Mesendoderm (in vitro differentiated cells): ENCODE data around the gene SNTG2.

ENCODE experiments used
- DNase-seq: peaks from one replicate; pipeline ENCODE4 v3.0.0; 2013
- H2AK5ac ChIP-seq: 2 replicates; pipeline ENCODE4 v1.6.1; 2013; ENCODE audit warnings: low read length, inconsistent platforms
- H2BK120ac ChIP-seq: 2 replicates; pipeline ENCODE4 v1.6.1; 2013; ENCODE audit warnings: low read depth, mild to moderate bottlenecking, low read length, moderate library complexity, mixed read lengths
- H2BK15ac ChIP-seq: replicated peaks from 2 replicates; pipeline ENCODE4 v1.6.1; 2013; ENCODE audit warnings: low read depth, mild to moderate bottlenecking, moderate library complexity
- H2BK5ac ChIP-seq: 2 replicates; pipeline ENCODE4 v1.6.1; 2013; ENCODE audit warnings: low read length, inconsistent platforms
- H3K18ac ChIP-seq: 2 replicates; pipeline ENCODE4 v1.6.1; 2013; ENCODE audit warnings: mild to moderate bottlenecking, low read length, mixed read lengths
- H3K23ac ChIP-seq: one replicate; pipeline ENCODE4 v1.6.1; 2013; ENCODE audit warnings: low read length
- H3K27ac ChIP-seq: 2 replicates; pipeline ENCODE4 v1.5.1; 2013; ENCODE audit warnings: low read depth, mild to moderate bottlenecking, inconsistent platforms, low read length, moderate library complexity
- H3K27me3 ChIP-seq: 2 replicates; pipeline ENCODE4 v1.6.1; 2013; ENCODE audit warnings: low read length, control low read depth, mild to moderate bottlenecking, inconsistent platforms; ENCODE audit not compliant: insufficient read depth, poor library complexity
- H3K36me3 ChIP-seq: 2 replicates; pipeline ENCODE4 v1.6.1; 2013; ENCODE audit warnings: low read length, inconsistent platforms; ENCODE audit not compliant: control insufficient read depth, insufficient read depth
- H3K4ac ChIP-seq: one replicate; pipeline ENCODE4 v1.6.1; 2013; ENCODE audit warnings: low read depth, mild to moderate bottlenecking, low read length, moderate library complexity
- H3K4me1 ChIP-seq: 2 replicates; pipeline ENCODE4 v1.6.1; 2013; ENCODE audit warnings: low read depth, low read length, inconsistent platforms; ENCODE audit not compliant: control insufficient read depth
- H3K4me2 ChIP-seq: 2 replicates; pipeline ENCODE4 v1.6.1; 2013; ENCODE audit warnings: low read length
- H3K4me3 ChIP-seq: 2 replicates; pipeline ENCODE4 v1.5.1; 2013; ENCODE audit warnings: mild to moderate bottlenecking, low read length
- H3K56ac ChIP-seq: one replicate; pipeline ENCODE4 v1.6.1; 2013; ENCODE audit warnings: low read length
- H3K79me1 ChIP-seq: 2 replicates; pipeline ENCODE4 v1.6.1; 2013; ENCODE audit warnings: low read length, inconsistent platforms
- H3K79me2 ChIP-seq: 2 replicates; pipeline ENCODE4 v1.6.1; 2013; ENCODE audit warnings: mild to moderate bottlenecking, low read length; ENCODE audit not compliant: control insufficient read depth, insufficient read depth
- H3K9ac ChIP-seq: 2 replicates; pipeline ENCODE4 v1.6.1; 2013; ENCODE audit warnings: low read length, inconsistent platforms
- H4K5ac ChIP-seq: one replicate; pipeline ENCODE4 v1.6.1; 2013; ENCODE audit warnings: low read length
- H4K8ac ChIP-seq: one replicate; pipeline ENCODE4 v1.6.1; 2013; ENCODE audit warnings: low read depth, mild to moderate bottlenecking, control low read depth, low read length, moderate library complexity
- WGBS: extraction: QIAGEN DNeasy Blood & Tissue Kit; methylation state at CpG from one replicate; pipeline ENCODE4 v1.1.7; 2013; ENCODE audit warnings: low lambda C conversion rate, missing lambda C conversion rate; ENCODE audit not compliant: insufficient coverage; ENCODE audit errors: extremely low coverage; 5-methylcytosine and 5-hydroxymethylcytosine counted together

The SNTG2 gene

DNA sequence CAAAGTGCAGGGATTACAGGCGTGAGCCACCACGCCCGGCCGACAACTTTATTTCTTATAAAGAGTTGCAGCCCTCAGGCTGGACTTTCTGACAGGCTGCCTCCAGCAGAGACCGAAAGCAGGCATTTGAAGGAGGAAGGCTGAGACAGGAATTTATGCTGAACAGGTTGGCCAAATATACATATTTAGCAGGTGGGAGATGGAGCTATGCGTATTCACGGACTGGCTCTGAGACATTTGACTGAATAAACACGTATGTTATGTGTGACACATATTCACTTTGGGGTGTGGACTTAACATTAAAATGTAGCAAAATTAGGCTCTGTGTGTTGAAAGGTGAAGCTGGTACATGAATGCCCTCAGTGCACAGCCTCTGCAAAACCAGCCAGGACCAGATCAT is 65.9 kb downstream of the SNTG2 start:
- no CpG with 5 or more reads among the region's 8 CpGs for WGBS
- no peak for DNase-seq
- Histone ChIP-seq H3K4me1 (no peaks in the 10 kb centered on the region), H2BK15ac (no peak overlapping the region), H3K27ac (no peak overlapping the region), H4K8ac (no peak overlapping the region), H3K4me3 (no peak overlapping the region), H3K4ac (no peak overlapping the region), H4K5ac (no peak overlapping the region), H2AK5ac (no peak overlapping the region), H2BK120ac (no peak overlapping the region), H3K27me3 (no peaks in the 10 kb centered on the region), H2BK5ac (no peak overlapping the region), H3K56ac (no peak overlapping the region), H3K23ac (no peak overlapping the region), H3K18ac (no peak overlapping the region), H3K4me2 (no peak overlapping the region), H3K79me1 (no peaks in the 10 kb centered on the region), H3K9ac (no peak overlapping the region), H3K36me3 (no peaks in the 10 kb centered on the region), H3K79me2 (no peaks in the 10 kb centered on the region)

DNA sequence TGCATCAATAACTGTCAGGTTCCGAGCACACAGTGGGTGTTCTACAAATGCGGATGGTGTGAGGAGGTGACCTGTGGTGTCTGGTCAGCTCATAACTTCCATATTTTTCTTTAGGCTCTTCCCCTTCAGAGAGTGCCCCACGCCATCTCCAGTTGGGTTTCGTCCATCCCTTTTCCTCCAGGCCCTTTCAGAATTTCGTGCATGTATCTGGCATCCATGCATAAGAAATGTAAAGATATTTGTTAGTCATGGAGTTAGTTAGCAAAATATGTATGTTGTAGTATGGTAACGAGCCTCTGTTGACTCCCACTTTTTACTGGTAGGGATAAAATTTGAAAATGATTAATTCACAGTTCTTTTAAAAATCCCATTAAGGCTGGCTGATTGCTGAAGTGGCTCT is 67.2 kb downstream of the SNTG2 start:
- Histone ChIP-seq H3K27ac (no peak overlapping the region), H3K4ac (no peak overlapping the region), H3K18ac (no peak overlapping the region), H4K5ac (no peak overlapping the region), H3K27me3 (no peaks in the 10 kb centered on the region), H2AK5ac (no peak overlapping the region), H3K79me1 (no peaks in the 10 kb centered on the region), H2BK120ac (no peak overlapping the region), H2BK5ac (no peak overlapping the region), H3K9ac (no peak overlapping the region), H3K4me2 (no peak overlapping the region), H3K56ac (no peak overlapping the region), H3K4me3 (no peak overlapping the region), H4K8ac (no peak overlapping the region), H3K36me3 (no peaks in the 10 kb centered on the region), H3K23ac (no peak overlapping the region), H3K4me1 (no peaks in the 10 kb centered on the region), H2BK15ac (no peak overlapping the region), H3K79me2 (no peaks in the 10 kb centered on the region)
- no CpG with 5 or more reads among the region's 6 CpGs for WGBS
- no peak for DNase-seq

DNA sequence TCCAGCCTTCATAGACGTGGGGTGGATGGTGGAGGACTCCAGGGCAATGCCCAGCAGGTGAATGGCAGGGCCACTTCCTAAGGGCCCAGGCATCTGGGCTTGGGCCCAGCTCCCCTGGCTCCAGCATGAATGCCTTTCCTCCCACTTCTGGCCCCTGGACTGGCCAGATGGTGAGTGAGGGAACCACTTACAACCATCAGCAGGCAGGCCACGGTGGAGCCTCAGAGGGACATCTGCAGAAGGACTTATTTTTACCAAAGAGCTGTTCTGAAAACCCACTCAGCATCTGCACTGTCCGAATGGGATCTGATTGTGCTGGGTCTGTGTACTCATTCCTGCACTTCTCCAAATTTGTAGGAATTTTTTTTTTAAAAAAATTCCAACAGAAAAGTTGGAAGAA is 69.6 kb downstream of the SNTG2 start:
- Histone ChIP-seq H3K79me2 (no peaks in the 10 kb centered on the region), H2AK5ac (no peak overlapping the region), H3K79me1 (no peaks in the 10 kb centered on the region), H3K4me3 (no peak overlapping the region), H3K4ac (no peak overlapping the region), H4K8ac (no peak overlapping the region), H3K27ac (no peak overlapping the region), H3K4me2 (no peak overlapping the region), H3K27me3 (no peaks in the 10 kb centered on the region), H4K5ac (no peak overlapping the region), H2BK15ac (no peak overlapping the region), H3K36me3 (no peaks in the 10 kb centered on the region), H3K23ac (no peak overlapping the region), H3K56ac (no peak overlapping the region), H3K4me1 (no peaks in the 10 kb centered on the region), H2BK120ac (no peak overlapping the region), H2BK5ac (no peak overlapping the region), H3K18ac (no peak overlapping the region), H3K9ac (no peak overlapping the region)
- DNase-seq: no peak
- no CpG with 5 or more reads among the region's 3 CpGs for WGBS

DNA sequence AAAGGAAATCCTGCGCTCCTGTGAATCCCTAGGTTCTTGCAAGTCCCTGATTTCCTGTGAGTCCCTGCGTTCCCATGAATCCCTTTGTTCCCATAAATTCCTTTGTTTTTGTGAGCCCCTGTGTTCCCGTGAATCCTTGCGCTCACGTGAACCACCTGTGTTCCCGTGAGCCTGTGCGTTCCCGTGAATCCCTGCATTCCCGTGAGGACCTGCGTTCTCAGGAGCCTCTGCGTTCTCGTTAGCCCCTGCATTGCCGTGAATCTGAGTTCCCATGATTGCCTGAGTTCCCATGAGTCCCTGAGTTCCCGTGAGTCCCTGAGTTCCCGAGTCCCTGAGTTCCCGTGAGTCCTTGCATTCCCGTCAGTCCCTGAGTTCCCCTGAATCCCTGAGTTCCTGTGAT is 71.5 kb downstream of the SNTG2 start:
- no peak overlapping the region for H3K4me2 ChIP-seq
- no peaks in the 10 kb centered on the region for H3K4me1 ChIP-seq
- H3K18ac ChIP-seq: no peak overlapping the region
- H2AK5ac ChIP-seq: no peak overlapping the region
- H3K9ac ChIP-seq: no peak overlapping the region
- no peak overlapping the region for H3K4me3 ChIP-seq
- H4K5ac ChIP-seq: no peak overlapping the region
- no CpG with 5 or more reads among the region's 17 CpGs for WGBS
- H2BK15ac ChIP-seq: no peak overlapping the region
- H3K27ac ChIP-seq: no peak overlapping the region
- no peaks in the 10 kb centered on the region for H3K79me1 ChIP-seq
- H3K23ac ChIP-seq: no peak overlapping the region
- no peak overlapping the region for H2BK120ac ChIP-seq
- H3K79me2 ChIP-seq: no peaks in the 10 kb centered on the region
- H3K56ac ChIP-seq: no peak overlapping the region
- no peaks in the 10 kb centered on the region for H3K36me3 ChIP-seq
- H3K27me3 ChIP-seq: no peaks in the 10 kb centered on the region
- DNase-seq: peak; percentile 10
- no peak overlapping the region for H4K8ac ChIP-seq
- H2BK5ac ChIP-seq: no peak overlapping the region
- H3K4ac ChIP-seq: no peak overlapping the region

DNA sequence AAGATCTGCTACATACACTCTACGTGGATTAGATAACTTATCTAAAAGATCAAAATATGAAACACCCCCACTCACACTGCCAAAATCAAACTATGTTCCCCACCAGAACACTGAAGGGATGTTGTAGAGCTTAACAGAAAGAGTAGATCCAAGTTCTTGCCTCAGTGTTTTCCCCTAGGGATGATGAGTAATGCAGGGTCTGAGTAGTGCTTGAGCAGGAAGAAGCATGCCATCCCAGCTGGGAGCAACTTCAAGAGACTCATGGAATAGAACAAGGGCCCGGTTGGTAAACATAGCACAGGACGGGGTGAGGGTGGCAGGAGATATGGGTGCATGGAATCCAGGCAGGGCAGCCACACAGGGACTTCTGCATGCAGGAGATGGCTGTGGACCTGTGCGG is 74.3 kb downstream of the SNTG2 start:
- H4K8ac ChIP-seq: no peak overlapping the region
- H3K56ac ChIP-seq: no peak overlapping the region
- H3K27me3 ChIP-seq: no peaks in the 10 kb centered on the region
- H3K18ac ChIP-seq: no peak overlapping the region
- H3K23ac ChIP-seq: no peak overlapping the region
- no peak overlapping the region for H2BK15ac ChIP-seq
- H2AK5ac ChIP-seq: no peak overlapping the region
- H3K4me3 ChIP-seq: no peak overlapping the region
- H3K27ac ChIP-seq: no peak overlapping the region
- H4K5ac ChIP-seq: no peak overlapping the region
- H2BK120ac ChIP-seq: no peak overlapping the region
- no CpG with 5 or more reads among the region's 4 CpGs for whole genome bisulfite sequencing
- H3K9ac ChIP-seq: no peak overlapping the region
- H3K4ac ChIP-seq: no peak overlapping the region
- DNase-seq: no peak
- H3K79me1 ChIP-seq: no peaks in the 10 kb centered on the region
- no peak overlapping the region for H2BK5ac ChIP-seq
- no peaks in the 10 kb centered on the region for H3K79me2 ChIP-seq
- H3K36me3 ChIP-seq: no peaks in the 10 kb centered on the region
- no peak overlapping the region for H3K4me2 ChIP-seq
- H3K4me1 ChIP-seq: no peaks in the 10 kb centered on the region

DNA sequence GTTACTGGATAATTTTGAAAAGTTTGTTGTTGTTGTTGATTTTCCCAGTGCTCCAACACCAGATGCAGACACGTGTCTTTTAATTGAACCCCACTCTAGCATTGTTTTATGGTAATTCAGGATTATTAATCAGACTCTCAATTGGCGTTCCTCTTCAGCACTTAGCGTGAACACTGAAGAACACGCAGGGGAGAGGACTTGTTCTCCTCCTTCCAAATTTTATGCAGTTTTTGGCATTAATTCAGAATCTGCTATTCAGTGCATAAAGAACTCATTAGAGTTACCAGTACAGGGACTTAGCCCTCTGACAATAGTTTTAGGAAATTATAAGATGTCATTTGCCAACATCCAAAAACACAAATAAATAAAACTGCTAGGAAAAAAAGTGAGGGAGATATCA is 75.5 kb downstream of the SNTG2 start:
- Histone ChIP-seq H4K5ac (no peak overlapping the region), H2BK120ac (no peak overlapping the region), H3K4ac (no peak overlapping the region), H3K4me1 (no peaks in the 10 kb centered on the region), H3K4me3 (no peak overlapping the region), H2BK5ac (no peak overlapping the region), H3K23ac (no peak overlapping the region), H3K27me3 (no peaks in the 10 kb centered on the region), H2BK15ac (no peak overlapping the region), H3K79me1 (no peaks in the 10 kb centered on the region), H3K4me2 (no peak overlapping the region), H3K18ac (no peak overlapping the region), H2AK5ac (no peak overlapping the region), H3K27ac (no peak overlapping the region), H3K56ac (no peak overlapping the region), H3K36me3 (no peaks in the 10 kb centered on the region), H4K8ac (no peak overlapping the region), H3K79me2 (no peaks in the 10 kb centered on the region), H3K9ac (no peak overlapping the region)
- no peak for DNase-seq
- WGBS: no CpG with 5 or more reads among the region's 4 CpGs
